ENCODE data around the gene GPR17.

GPR17 gene

DNA sequence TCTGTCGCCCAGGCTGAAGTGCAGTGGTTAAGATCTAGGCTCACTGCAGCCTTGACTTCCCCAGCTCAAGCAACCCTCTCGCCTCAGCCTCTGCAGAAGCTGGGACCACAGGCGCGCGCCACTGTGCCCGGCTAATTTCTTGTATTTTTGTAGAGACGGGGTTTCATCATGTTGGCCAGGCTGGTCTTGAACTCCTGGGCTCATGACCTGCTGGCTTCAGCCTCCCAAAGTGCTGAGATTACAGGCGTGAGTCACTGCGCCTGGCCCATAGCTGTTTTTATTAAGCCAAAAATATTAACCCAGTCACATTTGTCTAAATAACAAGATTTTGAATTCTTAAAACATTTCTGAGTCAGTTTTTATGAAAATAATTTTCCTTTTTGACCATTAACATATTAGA lies 49.0 kb downstream of the GPR17 start:
- H3K27me3 ChIP-seq = no peaks in the 10 kb centered on the region
- TF ChIP-seq, protein P1, sequence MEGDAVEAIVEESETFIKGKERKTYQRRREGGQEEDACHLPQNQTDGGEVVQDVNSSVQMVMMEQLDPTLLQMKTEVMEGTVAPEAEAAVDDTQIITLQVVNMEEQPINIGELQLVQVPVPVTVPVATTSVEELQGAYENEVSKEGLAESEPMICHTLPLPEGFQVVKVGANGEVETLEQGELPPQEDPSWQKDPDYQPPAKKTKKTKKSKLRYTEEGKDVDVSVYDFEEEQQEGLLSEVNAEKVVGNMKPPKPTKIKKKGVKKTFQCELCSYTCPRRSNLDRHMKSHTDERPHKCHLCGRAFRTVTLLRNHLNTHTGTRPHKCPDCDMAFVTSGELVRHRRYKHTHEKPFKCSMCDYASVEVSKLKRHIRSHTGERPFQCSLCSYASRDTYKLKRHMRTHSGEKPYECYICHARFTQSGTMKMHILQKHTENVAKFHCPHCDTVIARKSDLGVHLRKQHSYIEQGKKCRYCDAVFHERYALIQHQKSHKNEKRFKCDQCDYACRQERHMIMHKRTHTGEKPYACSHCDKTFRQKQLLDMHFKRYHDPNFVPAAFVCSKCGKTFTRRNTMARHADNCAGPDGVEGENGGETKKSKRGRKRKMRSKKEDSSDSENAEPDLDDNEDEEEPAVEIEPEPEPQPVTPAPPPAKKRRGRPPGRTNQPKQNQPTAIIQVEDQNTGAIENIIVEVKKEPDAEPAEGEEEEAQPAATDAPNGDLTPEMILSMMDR (IDR thresholded peaks at IDR 0.05; ENCODE audit: low read depth, low read length) = no peak
- no peak overlapping the region for H3K4me3 ChIP-seq (ENCODE audit: low read depth, low read length)
- no peak for DNase-seq
- H3K36me3 ChIP-seq = no peaks in the 10 kb centered on the region
- no peaks in the 10 kb centered on the region for H3K4me1 ChIP-seq
- H3K9me3 ChIP-seq = no peaks in the 10 kb centered on the region

DNA sequence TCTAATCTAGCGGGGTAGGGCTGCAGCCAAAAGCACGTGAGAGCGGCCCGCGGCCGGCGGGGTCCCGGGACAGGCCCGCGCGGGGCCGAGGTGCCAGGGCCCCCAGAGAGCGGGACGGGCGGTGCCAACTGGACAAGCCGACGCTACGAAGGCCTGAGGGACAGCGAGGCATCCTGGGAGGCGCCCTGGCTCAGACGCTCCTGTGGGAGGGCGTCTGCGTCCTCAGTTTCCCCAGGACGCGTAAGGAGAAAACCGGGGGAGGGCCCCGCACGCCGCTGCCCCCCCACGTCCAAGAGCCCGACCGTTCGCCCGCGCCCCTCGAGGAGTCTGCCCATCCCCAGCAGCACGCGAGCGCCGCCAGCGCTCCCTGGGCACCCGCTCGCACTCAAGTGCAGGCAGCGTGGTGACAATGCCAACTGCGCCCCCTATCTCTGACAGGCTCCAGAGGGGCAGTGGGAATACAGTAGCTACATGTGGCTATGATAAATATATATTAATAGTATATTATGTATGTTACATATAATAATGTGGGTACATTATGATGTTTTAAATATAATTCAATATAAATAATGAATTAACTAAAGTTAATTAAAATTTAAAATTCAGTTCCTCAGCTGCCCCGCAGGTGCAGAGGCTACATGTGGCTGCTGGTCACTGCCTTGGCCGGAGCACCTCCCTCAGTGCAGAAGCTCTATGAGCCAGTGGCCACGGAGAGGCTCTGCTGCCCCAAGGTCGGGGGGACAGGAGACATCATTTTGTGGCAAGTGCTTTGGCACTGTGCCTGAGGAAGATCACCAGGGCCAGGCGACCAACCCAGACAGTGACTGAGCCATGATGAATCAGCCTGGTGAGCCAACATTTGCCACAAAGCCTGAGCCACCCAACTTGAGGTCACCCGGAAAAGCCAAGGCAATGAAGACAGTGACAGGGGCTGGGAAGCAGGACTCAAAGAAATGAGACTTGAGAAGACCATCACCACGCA lies 49.8 kb downstream of the GPR17 start:
- Histone ChIP-seq H3K4me1 (no peaks in the 10 kb centered on the region), H3K27me3 (no peaks in the 10 kb centered on the region), H3K9me3 (no peaks in the 10 kb centered on the region), H3K36me3 (no peaks in the 10 kb centered on the region), H3K4me3 (ENCODE audit: low read depth, low read length) (no peak overlapping the region)
- TF ChIP-seq, protein P1 (IDR thresholded peaks at IDR 0.05; ENCODE audit: low read depth, low read length) = no peak
- DNase-seq = no peak

DNA sequence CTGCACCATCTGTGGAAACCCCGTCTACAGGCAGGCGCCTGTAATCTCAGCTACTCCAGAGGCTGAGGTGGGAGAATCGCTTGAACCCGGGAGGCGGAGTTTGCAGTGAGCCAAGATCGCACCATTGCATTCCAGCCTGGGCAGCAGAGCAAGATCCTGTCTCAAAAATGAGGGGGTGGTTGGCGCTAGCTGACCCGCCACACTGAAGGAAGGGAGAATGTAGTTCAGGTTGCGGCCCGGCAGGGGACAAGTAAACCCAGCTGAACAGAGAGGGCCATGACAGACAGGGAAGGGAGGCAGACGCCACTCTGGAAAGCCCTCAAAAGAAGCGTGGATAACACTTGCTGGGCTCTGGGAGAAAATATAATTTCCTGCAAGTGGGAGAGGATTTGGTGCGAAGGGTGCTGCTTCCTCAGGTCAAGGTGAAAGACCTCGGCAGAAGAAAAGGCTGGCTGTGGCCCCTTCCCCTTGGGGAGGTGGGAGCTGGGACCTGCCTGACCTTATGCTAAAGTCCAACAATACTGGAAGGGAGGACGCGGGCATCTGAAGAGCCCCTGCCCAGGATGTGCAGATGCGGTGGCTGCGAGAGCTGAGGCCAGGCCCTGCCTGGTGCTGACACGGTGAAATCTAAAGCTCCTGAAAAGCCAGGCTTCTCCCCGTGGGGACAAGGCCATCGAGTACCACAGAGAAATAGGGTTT lies 51.7 kb downstream of the GPR17 start:
- DNase-seq = no peak
- no peak overlapping the region for H3K4me3 ChIP-seq (ENCODE audit: low read depth, low read length)
- H3K36me3 ChIP-seq = no peaks in the 10 kb centered on the region
- TF ChIP-seq, protein P1 (IDR thresholded peaks at IDR 0.05; ENCODE audit: low read depth, low read length) = no peak
- no peaks in the 10 kb centered on the region for H3K4me1 ChIP-seq
- H3K27me3 ChIP-seq = no peaks in the 10 kb centered on the region
- H3K9me3 ChIP-seq = no peaks in the 10 kb centered on the region

DNA sequence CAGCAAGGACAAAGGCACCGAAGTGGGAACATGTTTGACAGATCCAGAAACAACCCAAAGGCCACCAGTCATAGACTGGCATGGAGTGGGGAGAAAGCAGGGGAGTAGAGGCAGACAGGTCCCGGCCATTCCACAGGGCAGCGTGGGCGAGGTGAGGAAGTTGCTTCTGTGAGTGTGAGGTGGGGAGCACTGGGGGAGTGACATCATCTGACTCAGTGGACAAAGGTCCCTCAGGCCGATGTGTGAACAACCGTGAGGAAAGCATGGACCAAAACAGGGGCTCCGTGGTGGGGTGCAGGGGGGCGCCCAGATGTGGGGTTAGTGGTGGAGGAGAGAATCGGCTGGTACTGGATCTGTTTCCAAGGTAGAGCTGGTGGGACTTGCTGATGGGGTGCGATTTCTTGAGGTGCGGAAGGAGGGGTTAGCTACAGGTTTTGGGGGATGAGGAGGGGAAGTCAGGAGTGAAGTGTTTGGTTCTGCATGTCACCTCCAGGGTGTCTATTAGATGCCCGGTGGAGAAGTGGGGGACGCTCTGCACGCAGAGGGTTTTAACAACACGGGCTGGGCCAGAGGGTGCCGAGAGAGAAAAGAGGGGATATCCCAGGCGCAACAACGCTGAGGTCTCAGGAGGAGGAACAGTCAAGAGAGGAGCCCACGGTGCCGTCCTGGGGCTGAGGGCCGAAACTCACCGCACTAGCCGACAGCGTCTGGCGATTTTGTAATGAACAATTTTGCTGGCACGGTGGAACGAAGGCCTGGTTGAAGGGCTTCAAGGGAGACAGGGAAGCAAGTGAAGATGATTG lies 52.8 kb downstream of the GPR17 start:
- no peaks in the 10 kb centered on the region for H3K36me3 ChIP-seq
- TF ChIP-seq, protein P1 (IDR thresholded peaks at IDR 0.05; ENCODE audit: low read depth, low read length) = no peak
- no peaks in the 10 kb centered on the region for H3K4me1 ChIP-seq

DNA sequence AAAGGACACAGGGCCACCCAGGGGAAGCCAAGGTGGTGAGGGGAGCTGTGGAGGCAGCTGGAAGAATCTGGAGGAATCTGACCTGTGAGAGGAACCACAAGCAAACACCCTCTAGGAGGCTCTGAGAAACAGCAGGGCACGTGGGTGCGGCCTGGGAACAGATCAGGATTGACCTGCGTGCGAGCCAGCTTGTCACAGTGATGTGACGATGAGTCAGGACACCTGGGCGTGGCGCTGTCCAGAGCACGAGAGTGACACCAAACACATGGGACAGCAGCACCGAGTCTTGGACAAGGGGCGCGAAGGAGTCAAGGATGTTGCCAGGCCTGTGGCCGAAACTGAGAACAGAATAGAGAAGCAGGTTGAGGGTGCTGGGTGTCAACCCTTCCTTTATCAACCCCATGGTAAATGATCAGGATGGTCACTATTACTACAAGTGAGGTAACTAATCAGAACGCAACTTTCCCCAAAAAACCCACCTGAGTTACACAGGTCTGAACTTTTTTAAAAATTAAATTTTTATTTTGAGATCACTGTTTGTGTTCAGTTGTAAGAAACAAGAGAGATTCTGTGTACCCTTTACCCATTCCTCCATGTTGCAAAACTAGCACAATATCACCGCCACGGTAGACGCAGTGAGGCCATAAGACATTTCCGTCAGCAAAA lies 54.7 kb downstream of the GPR17 start:
- Histone ChIP-seq H3K4me3 (ENCODE audit: low read depth, low read length) (peak overlapping the region; percentile 61), H3K36me3 (no peaks in the 10 kb centered on the region), H3K4me1 (no peaks in the 10 kb centered on the region), H3K27me3 (no peaks in the 10 kb centered on the region), H3K9me3 (no peaks in the 10 kb centered on the region)
- DNase-seq = no peak
- TF ChIP-seq, protein P1 (IDR thresholded peaks at IDR 0.05; ENCODE audit: low read depth, low read length) = no peak

More for the DNA sequence above, 52.8 kb downstream of the GPR17 start:
- Histone ChIP-seq H3K9me3 (no peaks in the 10 kb centered on the region), H3K27me3 (no peaks in the 10 kb centered on the region), H3K4me3 (ENCODE audit: low read depth, low read length) (no peak overlapping the region)
- no peak for DNase-seq

All from BE2C (cell line).